Sigmoid colon (tissue), 3 donors: ENCODE data around the gene ANAPC4.

Experiments used
- CTCF ChIP-seq, 4 experiments: fragments of 450-650 bp in 3 of 4; fragments of 200-600 bp in 1 of 4; IDR thresholded peaks; one replicate each; pipeline ENCODE4 v1.5.1; 2016 to 2019; ENCODE audit warnings: antibody characterized with exemption in 4 of 4, mild to moderate bottlenecking in 3 of 4, moderate library complexity in 2 of 4
- POLR2A ChIP-seq, 2 donors: fragments of 450-650 bp; IDR thresholded peaks; one replicate each; pipeline ENCODE4 v1.6.1; 2016; ENCODE audit warnings: antibody characterized with exemption in 2 of 2, mild to moderate bottlenecking in 2 of 2, moderate library complexity in 2 of 2

- TF ChIP-seq CTCF (IDR thresholded peaks at IDR 0.05) (no peak), POLR2A (IDR thresholded peaks at IDR 0.05) (no peak)
Observed at GRCh38 chr4:25427871-25428270, 50.8 kb downstream of the ANAPC4 start.
